ENCODE measurements around the gene HRH1.
"Not testable (repeated sequence)": the region's sequence is repeated elsewhere in the genome, so short reads cannot be mapped to it uniquely, and the experiment has no call there.

HRH1 gene

DNA sequence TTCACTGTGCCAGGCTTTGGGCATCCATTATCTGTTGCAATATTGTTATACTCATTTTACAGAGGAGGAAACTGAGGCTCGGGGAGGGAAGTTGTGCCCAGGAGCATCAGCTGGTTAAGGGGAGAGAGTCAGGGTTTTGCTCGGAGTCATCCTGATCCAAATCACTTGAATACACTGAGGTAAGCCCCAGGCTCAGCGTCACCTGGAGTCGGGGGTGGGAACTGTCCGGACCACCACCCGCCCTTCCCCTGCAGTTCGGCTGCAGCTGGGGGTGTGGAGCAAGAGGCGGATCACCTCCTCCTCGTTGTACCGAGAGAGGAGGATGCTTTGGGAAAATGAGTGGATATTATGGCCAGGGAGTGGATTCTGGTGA is 646 bp downstream of the HRH1 start:
- H3K4me3 ChIP-seq: no peak overlapping the region

GRCh38 chr3:11155341-11156025 is 1.2 kb downstream of the HRH1 start:
- no peak overlapping the region for H3K4me3 ChIP-seq
- DNase-seq (ENCODE audit: low spot score in 2 of 2): peak; percentile 43 to 63
- H3K36me3 ChIP-seq (replicated peaks): no peaks in the 10 kb centered on the region
- no peaks in the 10 kb centered on the region for H3K4me1 ChIP-seq
- no peaks in the 10 kb centered on the region for H3K9me3 ChIP-seq
- peaks cover 66% of the 10 kb centered on the region for H3K27me3 ChIP-seq (ENCODE audit: low read depth)
- in situ Hi-C loops (cut with MboI; ENCODE audit: low sequenced_read_pairs): no loop called here

More for the DNA sequence above, 646 bp downstream of the HRH1 start:
- no peaks in the 10 kb centered on the region for H3K36me3 ChIP-seq (replicated peaks)
- H3K9me3 ChIP-seq: no peaks in the 10 kb centered on the region
- in situ Hi-C loops (cut with MboI; ENCODE audit: low sequenced_read_pairs): no loop called here
- no peaks in the 10 kb centered on the region for H3K4me1 ChIP-seq
- H3K27me3 ChIP-seq (ENCODE audit: low read depth): peaks cover 63% of the 10 kb centered on the region
- DNase-seq (ENCODE audit: low spot score in 2 of 2): no peak

- H3K4me3 ChIP-seq: no peak overlapping the region
- DNase-seq (ENCODE audit: low spot score in 2 of 2): no peak
- H3K36me3 ChIP-seq (replicated peaks): no peaks in the 10 kb centered on the region
- no peaks in the 10 kb centered on the region for H3K9me3 ChIP-seq
- peaks cover 66% of the 10 kb centered on the region for H3K27me3 ChIP-seq (ENCODE audit: low read depth)
- no peaks in the 10 kb centered on the region for H3K4me1 ChIP-seq
- in situ Hi-C loops (cut with MboI; ENCODE audit: low sequenced_read_pairs): no loop called here
Measured at GRCh38 chr3:11156026-11156410, 1.7 kb downstream of the HRH1 start.

GRCh38 chr3:11157421-11157820 is 3.1 kb downstream of the HRH1 start:
- no peaks in the 10 kb centered on the region for H3K9me3 ChIP-seq
- no peak for DNase-seq (ENCODE audit: low spot score in 2 of 2)
- H3K4me1 ChIP-seq: no peaks in the 10 kb centered on the region
- H3K36me3 ChIP-seq (replicated peaks): no peaks in the 10 kb centered on the region
- no peak overlapping the region for H3K4me3 ChIP-seq
- in situ Hi-C loops (cut with MboI; ENCODE audit: low sequenced_read_pairs): no loop called here
- H3K27me3 ChIP-seq (ENCODE audit: low read depth): peaks cover 66% of the 10 kb centered on the region

DNA sequence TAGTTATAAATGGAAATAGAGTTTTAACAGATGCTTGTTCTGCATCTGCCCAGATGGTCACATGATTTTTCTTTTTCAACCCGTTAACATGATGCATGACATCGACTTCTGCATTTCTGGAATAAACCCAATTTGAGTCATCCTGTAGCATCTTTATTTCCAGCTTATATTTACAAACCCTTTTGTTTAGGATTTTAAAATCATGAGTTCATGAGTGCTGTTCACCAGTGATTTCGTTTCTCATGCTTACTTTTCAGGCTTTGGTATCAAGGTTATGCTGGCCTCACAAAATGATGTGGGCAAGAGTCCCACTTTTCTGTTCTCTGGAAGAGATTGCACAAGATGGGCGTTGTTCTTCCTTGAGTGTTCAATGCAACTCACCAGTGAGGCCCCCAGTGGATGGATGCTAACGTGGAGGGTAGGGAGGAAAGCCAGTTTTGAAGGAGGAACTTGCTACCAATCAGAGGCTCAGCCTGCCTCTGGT is 5.2 kb downstream of the HRH1 start:
- Histone ChIP-seq H3K36me3 (replicated peaks) (no peaks in the 10 kb centered on the region), H3K4me3 (no peak overlapping the region), H3K27me3 (ENCODE audit: low read depth) (peaks cover 53% of the 10 kb centered on the region), H3K4me1 (no peaks in the 10 kb centered on the region), H3K9me3 (no peaks in the 10 kb centered on the region)
- in situ Hi-C loops (cut with MboI; ENCODE audit: low sequenced_read_pairs): no loop called here
- DNase-seq (ENCODE audit: low spot score in 2 of 2): no peak

DNA sequence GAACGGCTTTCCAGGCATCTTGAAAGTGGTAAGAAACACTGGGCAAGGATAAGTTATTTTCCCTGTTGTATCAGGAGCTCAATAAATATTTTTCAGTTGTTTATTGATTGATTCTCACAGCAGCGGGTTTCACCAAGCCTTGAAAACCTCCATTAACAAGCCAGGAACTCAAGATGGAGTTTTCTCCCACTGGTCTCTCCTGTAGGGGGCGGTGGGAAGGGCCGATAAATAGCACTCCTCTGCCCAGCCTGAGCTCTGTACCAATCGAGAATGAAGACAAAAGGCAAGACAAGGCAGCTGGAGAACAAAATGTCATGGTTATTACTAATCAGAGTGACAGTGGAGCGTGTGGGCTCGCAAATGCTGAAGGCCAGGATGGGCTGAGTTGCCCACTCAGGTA is 7.4 kb downstream of the HRH1 start:
- Histone ChIP-seq H3K4me1 (no peaks in the 10 kb centered on the region), H3K36me3 (replicated peaks) (no peaks in the 10 kb centered on the region), H3K9me3 (no peaks in the 10 kb centered on the region), H3K27me3 (ENCODE audit: low read depth) (peaks cover 31% of the 10 kb centered on the region), H3K4me3 (no peak overlapping the region)
- no peak for DNase-seq (ENCODE audit: low spot score in 2 of 2)
- in situ Hi-C loops (cut with MboI; ENCODE audit: low sequenced_read_pairs): no loop called here

- Histone ChIP-seq H3K9me3 (no peaks in the 10 kb centered on the region), H3K27me3 (ENCODE audit: low read depth) (peaks cover 21% of the 10 kb centered on the region), H3K36me3 (replicated peaks) (no peaks in the 10 kb centered on the region), H3K4me3 (no peak overlapping the region), H3K4me1 (no peaks in the 10 kb centered on the region)
- DNase-seq (ENCODE audit: low spot score in 2 of 2): no peak
- in situ Hi-C loops (cut with MboI; ENCODE audit: low sequenced_read_pairs): no loop called here
Measured at GRCh38 chr3:11162401-11163345, 8.4 kb downstream of the HRH1 start.

GRCh38 chr3:11164607-11165006 is 10.3 kb downstream of the HRH1 start:
- DNase-seq (ENCODE audit: low spot score in 2 of 2): no peak
- in situ Hi-C loops (cut with MboI; ENCODE audit: low sequenced_read_pairs): no loop called here
- no peaks in the 10 kb centered on the region for H3K4me1 ChIP-seq
- H3K27me3 ChIP-seq (ENCODE audit: low read depth): peaks cover 6% of the 10 kb centered on the region
- no peaks in the 10 kb centered on the region for H3K36me3 ChIP-seq (replicated peaks)
- H3K9me3 ChIP-seq: no peaks in the 10 kb centered on the region
- no peak overlapping the region for H3K4me3 ChIP-seq

- no peak for DNase-seq (ENCODE audit: low spot score in 2 of 2)
- Histone ChIP-seq H3K27me3 (ENCODE audit: low read depth) (no peaks in the 10 kb centered on the region), H3K36me3 (replicated peaks) (no peaks in the 10 kb centered on the region), H3K9me3 (no peaks in the 10 kb centered on the region), H3K4me3 (no peak overlapping the region), H3K4me1 (no peaks in the 10 kb centered on the region)
- in situ Hi-C loops (cut with MboI; ENCODE audit: low sequenced_read_pairs): no loop called here
Measured at GRCh38 chr3:11165476-11165875, 11.2 kb downstream of the HRH1 start.

GRCh38 chr3:11166807-11167400 is 12.6 kb downstream of the HRH1 start:
- H3K4me1 ChIP-seq; H3K9me3 ChIP-seq; H3K4me3 ChIP-seq; DNase-seq (ENCODE audit: low spot score in 2 of 2); in situ Hi-C loops (cut with MboI; ENCODE audit: low sequenced_read_pairs); H3K27me3 ChIP-seq (ENCODE audit: low read depth); H3K36me3 ChIP-seq (replicated peaks): not testable (repeated sequence)

DNA sequence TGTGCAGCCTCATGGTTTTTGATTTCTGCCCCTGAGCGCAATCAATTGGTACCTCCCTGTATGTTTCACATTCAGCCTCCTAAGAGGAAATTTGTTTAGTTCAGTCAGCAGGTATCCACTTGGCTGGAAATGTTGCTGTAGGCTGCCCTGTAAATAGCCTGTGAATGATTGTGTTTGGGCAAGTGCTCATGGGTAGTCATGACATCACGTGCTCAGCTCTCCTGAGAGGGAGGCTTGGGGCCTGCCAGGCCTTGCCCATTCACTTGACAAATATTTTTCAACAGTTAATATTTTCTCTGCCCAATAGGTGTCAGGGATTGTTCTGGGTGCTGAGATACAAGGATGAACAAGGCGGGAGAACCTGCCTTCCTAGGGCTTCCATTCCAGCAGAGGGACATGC is 13.3 kb downstream of the HRH1 start:
- no peak for DNase-seq (ENCODE audit: low spot score in 2 of 2)
- Histone ChIP-seq H3K4me1 (no peaks in the 10 kb centered on the region), H3K9me3 (no peaks in the 10 kb centered on the region), H3K36me3 (replicated peaks) (no peaks in the 10 kb centered on the region), H3K4me3 (no peak overlapping the region), H3K27me3 (ENCODE audit: low read depth) (no peaks in the 10 kb centered on the region)
- in situ Hi-C loops (cut with MboI; ENCODE audit: low sequenced_read_pairs): no loop called here

GRCh38 chr3:11168406-11168805 is 14.1 kb downstream of the HRH1 start:
- DNase-seq (ENCODE audit: low spot score in 2 of 2): no peak
- no peaks in the 10 kb centered on the region for H3K27me3 ChIP-seq (ENCODE audit: low read depth)
- H3K36me3 ChIP-seq (replicated peaks): no peaks in the 10 kb centered on the region
- H3K9me3 ChIP-seq: no peaks in the 10 kb centered on the region
- no peak overlapping the region for H3K4me3 ChIP-seq
- in situ Hi-C loops (cut with MboI; ENCODE audit: low sequenced_read_pairs): no loop called here
- no peaks in the 10 kb centered on the region for H3K4me1 ChIP-seq

GRCh38 chr3:11168881-11169805 is 14.8 kb downstream of the HRH1 start:
- no peaks in the 10 kb centered on the region for H3K36me3 ChIP-seq (replicated peaks)
- no peak for DNase-seq (ENCODE audit: low spot score in 2 of 2)
- H3K9me3 ChIP-seq: no peaks in the 10 kb centered on the region
- no peak overlapping the region for H3K4me3 ChIP-seq
- in situ Hi-C loops (cut with MboI; ENCODE audit: low sequenced_read_pairs): no loop called here
- no peaks in the 10 kb centered on the region for H3K4me1 ChIP-seq
- no peaks in the 10 kb centered on the region for H3K27me3 ChIP-seq (ENCODE audit: low read depth)
